HepG2 (cell line): ENCODE measurements around the gene CEBPB. TPM values are rescaled to one million over a fixed set of nuclear protein-coding genes. Genes with fewer than 3 reads are reported as not detected.

Experiments used
- AHDC1 ChIP-seq: sonication (generic); formaldehyde crosslinking; IDR thresholded peaks from 2 replicates; pipeline ENCODE4 v1.5.1; 2020; ENCODE audit warnings: mild to moderate bottlenecking, missing genetic modification reagents, borderline replicate concordance
- E2F5 ChIP-seq: sonication (generic); formaldehyde crosslinking; conservative IDR thresholded peaks from 2 replicates; pipeline ENCODE4 v1.4.0; 2020; ENCODE audit warnings: missing genetic modification reagents
- GFI1 ChIP-seq: sonication (generic); formaldehyde crosslinking; IDR thresholded peaks from 2 replicates; pipeline ENCODE4 v1.5.0; 2020; ENCODE audit warnings: missing genetic modification reagents, mild to moderate bottlenecking, borderline replicate concordance
- MEF2D ChIP-seq: sonication (generic); formaldehyde crosslinking; IDR thresholded peaks from 2 replicates; pipeline ENCODE4 v1.5.1; 2020; ENCODE audit warnings: mild to moderate bottlenecking, missing genetic modification reagents
- MTF1 ChIP-seq: sonication (generic); formaldehyde crosslinking; IDR thresholded peaks from 2 replicates; pipeline ENCODE4 v1.5.0; 2020; ENCODE audit warnings: missing genetic modification reagents
- SALL2 ChIP-seq: sonication (generic); formaldehyde crosslinking; IDR thresholded peaks from 2 replicates; pipeline ENCODE4 v1.8.1; 2023; ENCODE audit warnings: mild to moderate bottlenecking, missing genetic modification reagents, inconsistent platforms
- SMAD9 ChIP-seq: sonication (generic); formaldehyde crosslinking; IDR thresholded peaks from 2 replicates; pipeline ENCODE4 v1.5.1; 2020; ENCODE audit warnings: mild to moderate bottlenecking, missing genetic modification reagents
- TCF12 ChIP-seq, 2 experiments: fragments of 450-650 bp in 1 of 2; sonication (generic) in 1 of 2; formaldehyde crosslinking in 1 of 2; IDR thresholded peaks; 2 replicates each; pipeline versions ENCODE4 v1.6.1 to v1.8.0; 2017 to 2022; ENCODE audit warnings: antibody characterized with exemption in 1 of 2, mild to moderate bottlenecking in 1 of 2, missing genetic modification reagents in 1 of 2, moderate library complexity in 1 of 2
- ZNF317 ChIP-seq: sonication (generic); formaldehyde crosslinking; IDR thresholded peaks from 2 replicates; pipeline ENCODE4 v1.5.0; 2020; ENCODE audit warnings: mild to moderate bottlenecking, missing genetic modification reagents
- ZNF615 ChIP-seq: sonication (generic); formaldehyde crosslinking; IDR thresholded peaks from 2 replicates; pipeline ENCODE4 v1.5.0; 2020; ENCODE audit warnings: mild to moderate bottlenecking, missing genetic modification reagents, borderline replicate concordance
- ZNF780A ChIP-seq: sonication (generic); formaldehyde crosslinking; IDR thresholded peaks from 2 replicates; pipeline ENCODE4 v1.8.0; 2022; ENCODE audit warnings: mild to moderate bottlenecking, missing genetic modification reagents, moderate library complexity
- ZNF788 ChIP-seq: sonication (generic); formaldehyde crosslinking; IDR thresholded peaks from 2 replicates; pipeline ENCODE4 v1.5.0; 2020; ENCODE audit warnings: mild to moderate bottlenecking, missing genetic modification reagents, borderline replicate concordance
- polyA plus RNA-seq, 8 experiments: library from polyadenylated mRNA; depleted of rRNA in 3 of 8; stranded (reverse) in 7 of 8; unstranded in 1 of 8; fragments of >200 nt; fragmentation: Illumina TruSeq in 4 of 8; extraction: Trizol in 4 of 8; gene quantifications; 2 replicates each; pipeline versions ENCODE4 v1.2.1 to v1.2.3, GENCODE V29; 2011 to 2016; ENCODE audit warnings: low read depth in 4 of 8, missing spikeins in 1 of 8, mixed read lengths in 1 of 8; ENCODE audit not compliant: insufficient read depth in 1 of 8
- total RNA-seq, 5 experiments: library from RNA; depleted of rRNA; stranded (reverse); fragments of >200 nt; fragmentation: Illumina TruSeq; extraction: Trizol; gene quantifications; 2 replicates each; pipeline ENCODE4 v1.2.3, GENCODE V29; 2016; ENCODE audit warnings: low read depth in 1 of 5

The CEBPB gene
- total and polyA plus RNA-seq, 2 of the 13 experiments (the other 11 are each of a cell fraction or from before 2014, with no cell fraction given) = 18.5 to 28.2 TPM

- TF ChIP-seq ZNF788 (no peak), ZNF615 (CRISPR knock-in tag) (no peak), TCF12 (IDR thresholded peaks at IDR 0.05) (no peak), TCF12 (CRISPR knock-in tag; IDR thresholded peaks at IDR 0.05) (no peak), AHDC1 (CRISPR knock-in tag) (no peak), SMAD9 (CRISPR knock-in tag) (no peak), GFI1 (CRISPR knock-in tag) (peak; percentile 23; the same call in 1 of the 2 replicates), E2F5 (0 out of 2 replicates have a peak, but pooled peaks have one; percentile 19), SALL2 (no peak), MTF1 (no peak), ZNF780A (no peak), ZNF317 (CRISPR knock-in tag) (peak; percentile 52; the same call in 1 of the 2 replicates), MEF2D (CRISPR knock-in tag) (peak; percentile 47; the same call in 1 of the 2 replicates)
These were observed 26.0 kb downstream of the CEBPB start (continued) for GRCh38 chr20:50216543-50217206.
